CD14-positive monocyte (primary cell): ENCODE results near the gene NOS1. TPM values are rescaled to one million over a fixed set of nuclear protein-coding genes. Genes with fewer than 3 reads are reported as not detected.
A peak's percentile ranks its signal among the peaks of the same experiment; 100 is the strongest.

Experiments used
- DNase-seq, 3 donors: peaks; one replicate each; pipeline ENCODE4 v3.0.0-alpha.2; 2011 to 2022
- H2AFZ ChIP-seq: 2 replicates; pipeline ENCODE4 v1.6.0; 2012; ENCODE audit warnings: mild to moderate bottlenecking, low read depth, low read length, inconsistent platforms; ENCODE audit not compliant: insufficient read depth, poor library complexity, severe bottlenecking
- H3K27ac ChIP-seq, 2 donors: 1 replicate in 1 of 2; 2 replicates in 1 of 2; pipeline ENCODE4 v1.5.1; 2012 to 2013; ENCODE audit warnings: low read length in 2 of 2, control low read depth in 1 of 2, inconsistent platforms in 1 of 2, low read depth in 1 of 2, mild to moderate bottlenecking in 1 of 2
- H3K27me3 ChIP-seq, 2 donors: one replicate each; pipeline versions ENCODE4 v1.6.0 to v1.6.1; 2011 to 2013; ENCODE audit warnings: low read length in 2 of 2; ENCODE audit not compliant: control insufficient read depth in 2 of 2, insufficient read depth in 2 of 2
- H3K36me3 ChIP-seq, 2 donors: replicated peaks in 1 of 2; 1 replicate in 1 of 2; 2 replicates in 1 of 2; pipeline versions ENCODE4 v1.5.1 to v1.6.1; 2012 to 2013; ENCODE audit warnings: low read length in 2 of 2, control low read depth in 1 of 2, inconsistent platforms in 1 of 2, mild to moderate bottlenecking in 1 of 2; ENCODE audit not compliant: insufficient read depth in 2 of 2, control insufficient read depth in 1 of 2
- H3K4me1 ChIP-seq, 2 donors: 1 replicate in 1 of 2; 2 replicates in 1 of 2; pipeline versions ENCODE4 v1.5.1 to v1.6.1; 2012 to 2013; ENCODE audit warnings: low read length in 2 of 2, control low read depth in 1 of 2, inconsistent platforms in 1 of 2, mild to moderate bottlenecking in 1 of 2, moderate library complexity in 1 of 2; ENCODE audit not compliant: insufficient read depth in 2 of 2, control insufficient read depth in 1 of 2
- H3K4me2 ChIP-seq: replicated peaks from 2 replicates; pipeline ENCODE3; 2012; ENCODE audit warnings: low read length, moderate library complexity, mild to moderate bottlenecking; ENCODE audit not compliant: poor library complexity, severe bottlenecking; ENCODE audit errors: extremely low read depth
- H3K4me3 ChIP-seq, 3 experiments: fragments of 200-600 bp in 1 of 3; sonication (generic) in 1 of 3; replicated peaks in 1 of 3; 1 replicate in 2 of 3; 2 replicates in 1 of 3; pipeline ENCODE4 v1.5.1; 2011 to 2013; ENCODE audit warnings: low read length in 3 of 3, mild to moderate bottlenecking in 3 of 3, control low read depth in 2 of 3, low read depth in 2 of 3, inconsistent platforms in 1 of 3, moderate library complexity in 1 of 3
- H3K79me2 ChIP-seq: 2 replicates; pipeline ENCODE4 v1.6.0; 2012; ENCODE audit warnings: mild to moderate bottlenecking, control low read depth, inconsistent platforms, low read length, moderate library complexity; ENCODE audit not compliant: insufficient read depth
- H3K9ac ChIP-seq: 2 replicates; pipeline ENCODE4 v1.6.0; 2017; ENCODE audit warnings: low read length, mild to moderate bottlenecking; ENCODE audit not compliant: insufficient read depth, poor library complexity, severe bottlenecking
- H3K9me3 ChIP-seq, 2 donors: replicated peaks in 1 of 2; 1 replicate in 1 of 2; 2 replicates in 1 of 2; pipeline versions ENCODE4 v1.5.1 to v1.6.1; 2012 to 2013; ENCODE audit warnings: low read length in 2 of 2, control low read depth in 1 of 2; ENCODE audit not compliant: control insufficient read depth in 1 of 2, insufficient read depth in 1 of 2
- H4K20me1 ChIP-seq: 2 replicates; pipeline ENCODE4 v1.6.0; 2012; ENCODE audit warnings: mild to moderate bottlenecking, low read length, control low read depth, moderate library complexity; ENCODE audit not compliant: insufficient read depth
- H3K27ac Mint-ChIP-seq, 7 donors: one replicate each; pipeline ENCODE4 v1.8.0; 2020; ENCODE audit warnings: mild to moderate bottlenecking in 7 of 7, mixed read lengths in 7 of 7, moderate library complexity in 6 of 7, inconsistent platforms in 2 of 7
- H3K27me3 Mint-ChIP-seq, 3 donors: one replicate each; pipeline ENCODE4 v1.8.0; 2021 to 2022; ENCODE audit warnings: low read depth in 3 of 3, mild to moderate bottlenecking in 3 of 3, mixed read lengths in 3 of 3, moderate library complexity in 3 of 3, inconsistent platforms in 1 of 3
- H3K36me3 Mint-ChIP-seq, 2 donors: one replicate each; pipeline ENCODE4 v1.8.0; 2020; ENCODE audit warnings: mixed read lengths in 2 of 2, inconsistent platforms in 1 of 2, mild to moderate bottlenecking in 1 of 2
- H3K4me1 Mint-ChIP-seq: one replicate; pipeline ENCODE4 v1.8.0; 2020; ENCODE audit warnings: mild to moderate bottlenecking, mixed read lengths
- H3K4me3 Mint-ChIP-seq, 2 donors: one replicate each; pipeline ENCODE4 v1.8.0; 2020; ENCODE audit warnings: mild to moderate bottlenecking in 2 of 2, mixed read lengths in 2 of 2, moderate library complexity in 1 of 2
- H3K9me3 Mint-ChIP-seq, 7 donors: one replicate each; pipeline ENCODE4 v1.8.0; 2020 to 2022; ENCODE audit warnings: mixed read lengths in 7 of 7, mild to moderate bottlenecking in 6 of 7, moderate library complexity in 6 of 7, inconsistent platforms in 2 of 7
- CTCF ChIP-seq: fragments of 200-600 bp; IDR thresholded peaks from one replicate; pipeline ENCODE4 v1.8.0; 2022; ENCODE audit warnings: antibody characterized with exemption, mild to moderate bottlenecking
- WGBS: methylation state at CpG from one replicate; pipeline ENCODE4 v1.1.5; 2013; ENCODE audit warnings: missing lambda C conversion rate; ENCODE audit not compliant: insufficient coverage; 5-methylcytosine and 5-hydroxymethylcytosine counted together
- intact Hi-C, 2 donors: fragments of 100-400 bp; cut with micrococcal nuclease; formaldehyde crosslinking; loops; one replicate each; pipeline versions ENCODE4 v1.15.0 to v1.15.1; 2023
- polyA plus RNA-seq, 3 donors: library from polyadenylated mRNA; depleted of rRNA in 1 of 3; unstranded in 2 of 3; stranded (reverse) in 1 of 3; fragments of 300-500 nt in 2 of 3; fragments of >200 nt in 1 of 3; fragmentation: Illumina TruSeq in 2 of 3; gene quantifications; 1 replicate in 2 of 3; 2 replicates in 1 of 3; pipeline ENCODE4 v1.2.3, GENCODE V29; 2012 to 2021

NOS1 gene
- polyA plus RNA-seq, 3 donors: not detected

GRCh38 chr12:117384735-117385134 is 23.3 kb upstream of the NOS1 start:
- Histone ChIP-seq H4K20me1 (no peaks in the 10 kb centered on the region), H3K36me3 (no peaks in the 10 kb centered on the region), H3K9ac (no peak overlapping the region), H3K4me3 (no peak overlapping the region), H3K9me3 (peaks cover 0 to 3% of the 10 kb centered on the region in 2 donors), H3K4me1 (no peaks in the 10 kb centered on the region), H2AFZ (no peak overlapping the region), H3K4me2 (no peak overlapping the region), H3K79me2 (no peaks in the 10 kb centered on the region), H3K27ac (no peak overlapping the region), H3K27me3 (peaks cover 0 to 2% of the 10 kb centered on the region in 2 donors)
- Mint-ChIP-seq H3K4me1 (no peaks in the 10 kb centered on the region), H3K9me3 (peaks cover 0 to 3% (median 0%) of the 10 kb centered on the region in 7 donors), H3K36me3 (no peaks in the 10 kb centered on the region), H3K27me3 (peaks cover 5 to 16% (median 15%) of the 10 kb centered on the region in 3 donors), H3K27ac (peak overlapping the region in 1 of 7 donors; percentile 9), H3K4me3 (no peak overlapping the region)
- intact Hi-C loops: no loop called here
- 92% methylated on average over 6 of the region's 7 CpGs for whole genome bisulfite sequencing
- no peak for DNase-seq
- TF ChIP-seq CTCF: no peak

- 100% methylated on average over 1 of the region's 1 CpG for WGBS
Observed at GRCh38 chr12:117380083-117380482, 18.7 kb upstream of the NOS1 start.

More at GRCh38 chr12:117380083-117380482, 18.7 kb upstream of the NOS1 start:
- Histone ChIP-seq H3K4me1 (no peaks in the 10 kb centered on the region), H3K9me3 (peaks cover 3 to 5% of the 10 kb centered on the region in 2 donors), H3K27ac (no peak overlapping the region), H3K4me3 (no peak overlapping the region), H3K79me2 (no peaks in the 10 kb centered on the region), H3K9ac (no peak overlapping the region), H3K27me3 (peaks cover 0 to 2% of the 10 kb centered on the region in 2 donors), H2AFZ (no peak overlapping the region), H3K36me3 (no peaks in the 10 kb centered on the region), H3K4me2 (no peak overlapping the region), H4K20me1 (no peaks in the 10 kb centered on the region)
- Mint-ChIP-seq H3K27me3 (peaks cover 2 to 13% (median 8%) of the 10 kb centered on the region in 3 donors), H3K4me3 (no peak overlapping the region), H3K27ac (peak overlapping the region in 1 of 7 donors; percentile 53), H3K4me1 (no peaks in the 10 kb centered on the region), H3K36me3 (no peaks in the 10 kb centered on the region), H3K9me3 (peaks cover 0 to 10% (median 2%) of the 10 kb centered on the region in 7 donors)
- no peak for TF ChIP-seq CTCF
- intact Hi-C loops: no loop called here
- DNase-seq: no peak
